MM.1S (cell line): ENCODE measurements around the gene FBXO34.
"Not testable (repeated sequence)": the region's sequence is repeated elsewhere in the genome, so short reads cannot be mapped to it uniquely, and the experiment has no call there.

ENCODE experiments used
- DNase-seq: peaks from one replicate; pipeline ENCODE4 v3.0.0-alpha.2; 2015
- H2AFZ ChIP-seq: fragments of 300-600 bp; sonication (generic); 2 replicates; pipeline ENCODE4 v1.6.0; 2016; ENCODE audit warnings: antibody characterized with exemption, low read length
- H3F3A ChIP-seq: fragments of 300-600 bp; sonication (generic); 2 replicates; pipeline ENCODE4 v1.6.1; 2016; ENCODE audit warnings: mild to moderate bottlenecking, antibody characterized with exemption, low read length, moderate library complexity, mixed read lengths; ENCODE audit not compliant: insufficient read depth
- H3K27ac ChIP-seq: fragments of 300-600 bp; sonication (generic); 2 replicates; pipeline ENCODE4 v1.5.1; 2016; ENCODE audit warnings: mild to moderate bottlenecking, low read length
- H3K27me3 ChIP-seq: fragments of 300-600 bp; sonication (generic); replicated peaks from 2 replicates; pipeline ENCODE4 v1.6.0; 2016; ENCODE audit warnings: low read length; ENCODE audit not compliant: insufficient read depth
- H3K36me3 ChIP-seq: fragments of 300-600 bp; sonication (generic); replicated peaks from 2 replicates; pipeline ENCODE4 v1.6.1; 2016; ENCODE audit warnings: mild to moderate bottlenecking, low read length, mixed read lengths; ENCODE audit not compliant: insufficient read depth
- H3K4me1 ChIP-seq: fragments of 300-600 bp; sonication (generic); 2 replicates; pipeline ENCODE4 v1.6.1; 2016; ENCODE audit warnings: low read length, mixed read lengths
- H3K4me2 ChIP-seq: fragments of 300-600 bp; sonication (generic); 2 replicates; pipeline ENCODE4 v1.6.0; 2016; ENCODE audit warnings: low read depth, low read length
- H3K4me3 ChIP-seq: fragments of 300-600 bp; sonication (generic); 2 replicates; pipeline ENCODE4 v1.5.1; 2016; ENCODE audit warnings: low read length, mixed read lengths
- H3K79me2 ChIP-seq: fragments of 300-600 bp; sonication (generic); 2 replicates; pipeline ENCODE4 v1.6.1; 2016; ENCODE audit warnings: mixed run types, low read length, mixed read lengths
- H3K9ac ChIP-seq: fragments of 300-600 bp; sonication (generic); 2 replicates; pipeline ENCODE4 v1.6.1; 2016; ENCODE audit warnings: low read length, mixed read lengths
- H3K9me2 ChIP-seq: fragments of 300-600 bp; sonication (generic); replicated peaks from 2 replicates; pipeline ENCODE4 v1.6.1; 2016; ENCODE audit warnings: mild to moderate bottlenecking, low read length, mixed read lengths; ENCODE audit not compliant: insufficient read depth
- H3K9me3 ChIP-seq: fragments of 300-600 bp; sonication (generic); replicated peaks from 2 replicates; pipeline ENCODE4 v1.6.1; 2016; ENCODE audit warnings: mild to moderate bottlenecking, low read length, mixed read lengths; ENCODE audit not compliant: insufficient read depth
- H4K20me1 ChIP-seq: fragments of 300-600 bp; sonication (generic); 2 replicates; pipeline ENCODE4 v1.6.1; 2016; ENCODE audit warnings: mild to moderate bottlenecking, low read length, moderate library complexity, mixed read lengths; ENCODE audit not compliant: insufficient read depth
- CTCF ChIP-seq: fragments of 300-600 bp; sonication (generic); IDR thresholded peaks from 2 replicates; pipeline ENCODE4 v1.5.1; 2016; ENCODE audit warnings: antibody characterized with exemption, low read length, mixed read lengths
- EZH2 ChIP-seq: fragments of 300-600 bp; sonication (generic); optimal IDR thresholded peaks from 2 replicates; pipeline ENCODE3; 2017; ENCODE audit warnings: low read depth, mild to moderate bottlenecking, antibody characterized with exemption, low read length, mixed read lengths
- EZH2phosphoT487 ChIP-seq: fragments of 300-600 bp; sonication (generic); IDR thresholded peaks from 2 replicates; pipeline ENCODE4 v1.6.1; 2018; ENCODE audit warnings: antibody characterized with exemption, low read length

FBXO34 gene

GRCh38 chr14:55309154-55309553 is 37.9 kb downstream of the FBXO34 start:
- Histone ChIP-seq H3K27ac (no peak overlapping the region), H3K4me3 (no peak overlapping the region), H2AFZ (no peak overlapping the region), H4K20me1 (no peaks in the 10 kb centered on the region), H3K36me3 (no peaks in the 10 kb centered on the region), H3K79me2 (peaks cover 5% of the 10 kb centered on the region; the same call in 1 of the 2 replicates), H3K9me3 (no peaks in the 10 kb centered on the region), H3K4me2 (no peak overlapping the region), H3K4me1 (no peaks in the 10 kb centered on the region), H3K9me2 (no peaks in the 10 kb centered on the region), H3F3A (no peaks in the 10 kb centered on the region), H3K9ac (no peak overlapping the region), H3K27me3 (no peaks in the 10 kb centered on the region)
- DNase-seq = no peak
- TF ChIP-seq CTCF (no peak), EZH2 (no peak), EZH2phosphoT487 (no peak)

- TF ChIP-seq EZH2 = no peak
- Histone ChIP-seq H4K20me1 (no peaks in the 10 kb centered on the region), H3K79me2 (peaks cover 2% of the 10 kb centered on the region; the same call in 1 of the 2 replicates), H3K9me3 (no peaks in the 10 kb centered on the region), H3K4me3 (no peak overlapping the region), H3K4me2 (no peak overlapping the region), H3K36me3 (no peaks in the 10 kb centered on the region), H3K27me3 (no peaks in the 10 kb centered on the region), H3K9me2 (no peaks in the 10 kb centered on the region), H3K9ac (no peak overlapping the region), H3F3A (no peaks in the 10 kb centered on the region), H2AFZ (no peak overlapping the region), H3K27ac (no peak overlapping the region), H3K4me1 (no peaks in the 10 kb centered on the region)
- DNase-seq = no peak
Measured at GRCh38 chr14:55309761-55310365, 38.6 kb downstream of the FBXO34 start.

- not testable (repeated sequence) for H3K4me2 ChIP-seq, H2AFZ ChIP-seq, H3K4me3 ChIP-seq, H3K9ac ChIP-seq, H3K79me2 ChIP-seq, H3K27ac ChIP-seq, H3K36me3 ChIP-seq, H3K9me2 ChIP-seq, H3K27me3 ChIP-seq, H3F3A ChIP-seq, DNase-seq, H3K4me1 ChIP-seq, H4K20me1 ChIP-seq, H3K9me3 ChIP-seq
Measured at GRCh38 chr14:55312379-55313030, 41.3 kb downstream of the FBXO34 start.

- no peaks in the 10 kb centered on the region for H3K79me2 ChIP-seq
Measured at GRCh38 chr14:55313480-55313879, 42.3 kb downstream of the FBXO34 start.

More at GRCh38 chr14:55313480-55313879, 42.3 kb downstream of the FBXO34 start:
- H3K9me2 ChIP-seq = no peaks in the 10 kb centered on the region
- no peaks in the 10 kb centered on the region for H3K4me1 ChIP-seq
- no peak for TF ChIP-seq EZH2phosphoT487
- no peak overlapping the region for H3K4me3 ChIP-seq
- no peaks in the 10 kb centered on the region for H3F3A ChIP-seq
- no peak for DNase-seq
- H3K36me3 ChIP-seq = no peaks in the 10 kb centered on the region
- no peak overlapping the region for H3K9ac ChIP-seq
- H2AFZ ChIP-seq = no peak overlapping the region
- no peak overlapping the region for H3K4me2 ChIP-seq
- H4K20me1 ChIP-seq = no peaks in the 10 kb centered on the region
- H3K27me3 ChIP-seq = no peaks in the 10 kb centered on the region
- no peaks in the 10 kb centered on the region for H3K9me3 ChIP-seq
- no peak overlapping the region for H3K27ac ChIP-seq
